Keratinocyte (primary cell): ENCODE measurements around the gene MCOLN2.

Experiments used
- EZH2 ChIP-seq: IDR thresholded peaks from one replicate; pipeline ENCODE4 v1.6.1; 2012; ENCODE audit warnings: inconsistent platforms, mild to moderate bottlenecking, low read length, moderate library complexity
- TF ChIP-seq, protein P1 (sequence below), 3 experiments: IDR thresholded peaks in 1 of 3; conservative IDR thresholded peaks in 1 of 3; optimal IDR thresholded peaks in 1 of 3; 2 replicates in 2 of 3; 3 replicates in 1 of 3; pipeline versions ENCODE3 to v1.5.1; 2011; ENCODE audit warnings: low read length in 3 of 3, mild to moderate bottlenecking in 3 of 3, moderate library complexity in 2 of 3, control low read depth in 1 of 3, inconsistent platforms in 1 of 3; ENCODE audit not compliant: insufficient read depth in 2 of 3; ENCODE audit errors: extremely low read depth in 1 of 3

DNA sequence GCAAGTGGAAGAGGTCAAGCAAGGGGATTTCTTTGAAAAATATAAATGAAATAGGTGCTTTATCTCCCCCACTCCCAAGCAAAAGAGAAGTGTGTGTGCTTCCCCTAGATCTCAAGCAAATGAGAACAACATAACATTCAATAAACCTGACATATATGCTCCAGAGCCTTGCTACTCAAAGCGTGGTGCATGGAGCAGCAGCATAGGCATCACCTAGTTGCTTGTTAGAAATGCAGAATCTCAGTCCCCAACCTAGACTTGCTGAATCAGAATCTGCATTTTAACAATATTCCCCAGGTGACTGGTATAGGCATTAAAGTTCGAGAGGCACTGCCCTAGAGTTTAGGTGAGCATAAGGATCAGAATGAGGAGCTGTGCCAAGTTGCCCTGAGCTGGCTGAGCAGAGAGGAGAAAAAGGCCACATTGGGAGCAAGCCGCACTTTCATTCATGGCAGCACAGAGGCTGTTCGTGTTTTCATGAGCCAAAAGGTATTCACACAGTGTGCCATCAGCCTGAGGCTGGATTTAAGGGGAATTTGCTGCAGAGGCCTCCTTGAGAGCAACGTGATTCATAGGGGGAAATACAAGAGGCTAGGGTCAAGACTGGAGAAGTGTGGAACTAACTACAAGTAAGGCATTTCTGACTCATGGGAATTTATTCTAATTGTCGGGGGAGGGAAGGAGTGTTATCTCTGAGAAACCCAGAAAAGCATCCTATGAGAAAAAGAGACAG lies 89.7 kb downstream of the MCOLN2 start:
- TF ChIP-seq, protein P1, sequence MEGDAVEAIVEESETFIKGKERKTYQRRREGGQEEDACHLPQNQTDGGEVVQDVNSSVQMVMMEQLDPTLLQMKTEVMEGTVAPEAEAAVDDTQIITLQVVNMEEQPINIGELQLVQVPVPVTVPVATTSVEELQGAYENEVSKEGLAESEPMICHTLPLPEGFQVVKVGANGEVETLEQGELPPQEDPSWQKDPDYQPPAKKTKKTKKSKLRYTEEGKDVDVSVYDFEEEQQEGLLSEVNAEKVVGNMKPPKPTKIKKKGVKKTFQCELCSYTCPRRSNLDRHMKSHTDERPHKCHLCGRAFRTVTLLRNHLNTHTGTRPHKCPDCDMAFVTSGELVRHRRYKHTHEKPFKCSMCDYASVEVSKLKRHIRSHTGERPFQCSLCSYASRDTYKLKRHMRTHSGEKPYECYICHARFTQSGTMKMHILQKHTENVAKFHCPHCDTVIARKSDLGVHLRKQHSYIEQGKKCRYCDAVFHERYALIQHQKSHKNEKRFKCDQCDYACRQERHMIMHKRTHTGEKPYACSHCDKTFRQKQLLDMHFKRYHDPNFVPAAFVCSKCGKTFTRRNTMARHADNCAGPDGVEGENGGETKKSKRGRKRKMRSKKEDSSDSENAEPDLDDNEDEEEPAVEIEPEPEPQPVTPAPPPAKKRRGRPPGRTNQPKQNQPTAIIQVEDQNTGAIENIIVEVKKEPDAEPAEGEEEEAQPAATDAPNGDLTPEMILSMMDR (optimal IDR thresholded peaks at IDR 0.05 in 1 of 3, IDR thresholded peaks at IDR 0.05 in 1 of 3, conservative IDR thresholded peaks at IDR 0.05 in 1 of 3; ENCODE audit: extremely low read depth in 1 of 3, insufficient read depth in 2 of 3, low read length in 3 of 3), result no peak
- TF ChIP-seq EZH2, result no peak
